Measurements from ENCODE around the gene NKD2.
"Not testable (repeated sequence)": the region's sequence is repeated elsewhere in the genome, so short reads cannot be mapped to it uniquely, and the experiment has no call there.

NKD2 gene

DNA sequence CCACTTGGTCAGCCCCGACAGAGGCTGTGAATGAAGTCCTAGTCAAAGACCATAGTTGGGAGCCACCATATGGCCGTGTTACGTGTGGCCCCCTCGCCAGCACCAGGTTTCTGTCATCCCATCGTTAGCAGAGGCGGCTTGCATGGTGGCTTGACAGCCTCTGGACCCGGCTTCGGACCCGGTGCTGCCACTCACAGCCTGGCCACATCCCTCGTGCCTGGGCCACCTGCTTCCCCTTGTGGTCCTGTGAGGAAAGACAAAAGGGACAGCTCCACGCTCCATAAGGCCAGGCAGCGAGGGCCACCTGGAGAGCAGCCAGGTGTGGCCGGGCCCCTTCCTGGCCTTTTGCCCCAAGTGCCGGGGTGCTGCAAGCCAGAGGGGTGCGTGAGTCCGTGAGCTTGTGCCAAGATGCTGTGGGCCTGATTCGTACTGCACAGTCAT lies 6.2 kb downstream of the NKD2 start:
- no peak for DNase-seq

DNA sequence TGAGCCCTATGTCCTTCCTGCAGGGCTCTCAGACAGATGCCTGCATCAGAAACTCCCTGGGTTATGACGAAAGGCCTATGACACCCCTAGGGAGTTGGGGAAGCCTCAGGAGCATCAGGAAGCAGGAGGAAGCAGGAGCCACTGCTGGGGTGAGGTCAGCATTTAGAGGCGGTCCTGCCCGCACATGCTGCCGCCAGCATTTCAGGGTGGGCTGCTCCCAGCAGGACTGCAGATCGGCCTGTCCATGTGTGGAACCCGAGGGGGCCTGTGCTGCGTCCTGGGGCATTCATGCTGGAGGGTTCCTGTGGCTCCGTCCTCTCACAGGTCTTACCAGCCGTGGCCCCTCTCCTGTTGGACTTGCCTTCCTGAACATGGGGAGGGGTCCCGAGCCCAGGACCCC lies 6.9 kb downstream of the NKD2 start:
- no peak for DNase-seq

DNA sequence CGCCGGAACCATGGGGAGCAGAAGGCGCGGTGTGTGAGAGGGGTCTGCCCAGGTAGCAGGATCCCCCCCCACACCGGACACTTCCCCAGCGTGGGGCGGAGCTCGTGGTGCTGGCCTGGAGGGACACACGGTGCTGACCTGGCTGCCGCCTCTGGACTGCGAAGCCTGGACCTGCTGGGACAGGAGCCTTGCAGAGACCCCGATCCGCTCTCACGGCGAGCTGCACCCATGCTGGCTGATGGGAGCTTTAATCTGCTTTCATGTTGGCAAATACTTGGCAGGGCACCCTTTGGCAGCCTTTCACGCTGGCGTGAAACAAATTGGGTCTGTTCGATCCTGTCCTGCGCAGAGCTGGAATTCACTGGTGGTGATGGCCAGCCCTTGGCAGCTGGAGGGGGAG lies 7.4 kb downstream of the NKD2 start:
- DNase-seq = no peak

DNA sequence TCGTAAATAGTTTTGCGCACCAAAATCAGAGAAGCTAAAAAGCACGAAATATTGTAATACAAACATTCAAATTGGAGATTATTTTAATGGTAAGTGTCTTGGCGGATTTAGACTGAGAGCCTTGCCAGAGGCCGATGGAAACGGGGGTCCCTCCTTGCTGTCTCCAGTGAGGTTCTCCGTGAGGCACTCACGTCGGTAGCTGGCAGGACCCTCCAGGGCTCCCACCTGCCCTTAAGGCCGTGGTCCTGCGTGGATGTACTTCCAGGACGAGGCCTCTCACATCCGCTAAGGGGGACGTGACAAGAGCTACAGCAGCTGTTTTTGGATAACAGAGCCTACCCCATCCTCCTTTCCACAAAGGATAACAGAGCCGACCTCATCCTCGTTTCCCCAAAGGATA lies 7.9 kb downstream of the NKD2 start:
- DNase-seq = no peak

DNA sequence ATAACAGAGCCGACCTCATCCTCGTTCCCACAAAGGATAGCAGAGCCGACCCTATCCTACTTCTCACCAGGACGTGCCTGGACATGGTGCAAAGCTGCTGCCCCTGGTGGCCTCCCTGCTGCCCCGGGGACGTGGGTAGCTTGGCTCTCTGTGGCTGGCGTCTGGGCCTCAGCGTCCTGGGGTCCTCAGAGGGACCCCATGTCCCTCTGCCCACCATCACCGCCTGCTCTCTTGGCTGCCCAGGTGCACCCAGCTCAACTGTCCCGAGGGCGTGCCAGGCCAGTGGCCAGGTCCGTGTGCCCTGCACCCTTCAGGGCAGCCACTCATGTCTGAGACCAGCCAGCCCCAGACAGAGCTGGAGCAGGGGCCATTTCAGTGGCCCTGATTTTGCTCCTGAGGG lies 8.5 kb downstream of the NKD2 start:
- no peak for DNase-seq

DNA sequence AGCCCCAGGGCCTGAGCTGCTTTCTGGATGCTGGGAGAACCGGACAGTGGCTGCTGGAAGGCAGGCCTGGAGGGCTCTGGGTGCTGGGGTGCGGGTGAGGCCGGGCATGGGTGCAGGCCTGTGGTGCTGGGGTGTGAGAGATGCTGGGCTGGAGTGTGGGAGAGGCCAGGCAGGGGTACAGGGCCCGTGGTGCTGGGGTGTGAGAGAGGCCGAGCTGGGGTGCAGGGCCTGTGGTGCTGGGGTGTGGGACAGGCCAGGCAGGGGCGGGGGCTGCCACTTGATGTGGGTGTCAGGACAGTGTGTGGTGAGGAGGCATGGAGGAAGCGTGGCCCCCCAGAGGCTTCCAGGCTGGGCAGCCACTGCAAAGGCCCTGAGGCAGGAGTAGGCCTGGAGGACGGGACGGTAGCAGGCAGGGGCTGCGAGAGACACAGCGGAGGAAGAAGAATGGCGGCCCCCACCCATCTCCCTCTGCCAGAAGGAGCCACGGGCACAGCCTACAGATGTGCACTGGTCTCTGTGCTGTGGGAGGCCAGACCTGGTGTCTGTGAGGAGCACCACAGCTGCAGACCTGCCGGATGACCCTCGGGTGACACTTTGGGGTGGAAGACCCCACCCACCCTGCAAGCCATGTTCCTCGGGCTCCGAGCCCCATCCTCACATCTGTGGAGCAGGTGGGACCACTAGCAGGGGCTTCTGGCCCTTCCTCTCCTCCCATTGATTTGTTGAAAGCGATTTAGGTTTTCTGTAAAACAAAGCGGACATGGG lies 9.3 kb downstream of the NKD2 start:
- no peak for DNase-seq

DNA sequence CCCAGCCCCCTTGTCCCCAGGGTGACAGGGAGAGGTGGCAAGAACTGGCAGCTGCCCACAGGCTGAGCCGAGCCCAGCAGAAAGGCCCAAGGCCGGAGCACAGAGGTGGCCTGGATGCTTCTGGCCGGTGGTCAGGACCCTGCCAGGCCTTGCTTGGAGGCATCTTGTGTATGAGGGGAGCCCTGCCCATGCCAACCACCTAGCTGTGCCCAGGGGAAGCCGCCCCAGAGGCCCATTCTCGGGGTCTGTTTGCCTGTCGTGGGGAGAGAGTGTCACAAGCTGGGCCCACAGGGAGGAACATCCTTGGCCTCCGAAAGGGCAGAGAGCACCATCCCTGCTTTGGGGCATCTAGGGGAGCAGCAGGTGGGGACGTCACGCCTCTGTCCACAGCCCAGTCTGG lies 10.0 kb downstream of the NKD2 start:
- no peak for DNase-seq

DNA sequence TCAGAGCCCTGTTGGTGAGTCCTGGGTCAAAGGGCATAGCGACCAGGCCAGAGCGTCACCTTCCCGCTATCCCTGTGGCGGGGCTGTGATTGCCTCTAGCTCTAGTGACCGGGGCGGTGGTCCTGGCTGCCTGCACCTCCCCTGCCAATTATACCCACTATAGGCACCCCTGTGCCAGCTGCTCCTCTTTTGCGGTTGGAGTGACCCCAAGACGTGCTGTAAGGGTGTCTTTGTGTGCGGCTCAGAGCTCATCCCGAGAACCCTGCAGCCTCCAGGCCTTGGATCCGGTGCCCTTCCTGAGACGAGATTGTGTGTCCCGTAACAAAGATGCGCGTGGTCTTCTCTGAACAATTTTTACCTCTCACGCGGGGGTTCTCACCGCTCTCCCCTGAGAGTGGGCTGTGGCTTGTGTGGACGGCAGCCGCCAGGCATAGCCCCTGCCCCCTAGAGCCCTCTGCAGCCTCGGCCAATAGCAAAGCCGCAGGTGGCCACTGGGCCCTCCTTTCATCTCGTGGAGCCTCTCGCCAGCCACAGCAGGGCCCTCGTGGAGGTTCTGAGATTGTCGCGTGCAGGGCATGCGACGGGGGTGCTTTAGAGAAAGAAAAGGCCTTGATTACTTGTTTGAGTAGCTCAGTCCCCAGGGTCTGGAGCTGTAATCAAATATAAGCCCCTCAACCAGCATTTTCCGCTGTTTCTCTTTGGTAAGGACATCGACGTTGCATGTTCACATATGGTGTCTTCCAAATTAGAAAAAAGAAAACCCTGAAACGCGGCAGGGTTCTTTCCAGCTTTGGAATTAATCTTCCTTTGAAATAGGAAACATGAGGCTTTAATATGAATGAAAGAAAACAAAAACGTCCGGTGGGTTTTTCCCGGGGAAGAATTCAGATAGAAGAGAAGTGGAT lies 10.7 kb downstream of the NKD2 start:
- DNase-seq = no peak

DNA sequence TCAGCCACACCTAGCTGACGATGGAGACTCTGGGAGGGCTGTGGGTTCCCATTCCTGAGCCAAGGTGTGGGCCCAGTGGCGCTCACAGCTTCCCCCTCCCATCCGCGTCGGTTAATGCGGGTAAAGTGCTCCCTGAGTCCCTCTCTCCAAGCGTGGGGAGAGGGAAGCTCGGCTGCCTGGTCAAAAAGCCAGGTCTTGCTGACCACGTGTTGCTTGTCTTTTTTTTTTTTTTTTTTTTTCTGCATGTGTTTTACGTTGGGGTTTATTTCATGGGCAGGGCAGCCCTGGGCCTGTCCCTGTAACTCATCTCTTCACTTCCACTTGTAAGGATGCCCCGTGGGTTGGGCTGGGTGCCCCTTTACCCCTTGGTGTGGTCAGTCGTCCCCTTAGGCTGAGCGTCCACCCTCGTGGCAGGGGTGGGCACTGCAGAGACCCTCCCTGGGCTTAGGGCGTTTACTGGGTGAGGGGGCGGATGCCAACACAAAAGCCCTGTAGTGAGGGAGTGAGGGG lies 11.9 kb downstream of the NKD2 start:
- no peak for DNase-seq

DNA sequence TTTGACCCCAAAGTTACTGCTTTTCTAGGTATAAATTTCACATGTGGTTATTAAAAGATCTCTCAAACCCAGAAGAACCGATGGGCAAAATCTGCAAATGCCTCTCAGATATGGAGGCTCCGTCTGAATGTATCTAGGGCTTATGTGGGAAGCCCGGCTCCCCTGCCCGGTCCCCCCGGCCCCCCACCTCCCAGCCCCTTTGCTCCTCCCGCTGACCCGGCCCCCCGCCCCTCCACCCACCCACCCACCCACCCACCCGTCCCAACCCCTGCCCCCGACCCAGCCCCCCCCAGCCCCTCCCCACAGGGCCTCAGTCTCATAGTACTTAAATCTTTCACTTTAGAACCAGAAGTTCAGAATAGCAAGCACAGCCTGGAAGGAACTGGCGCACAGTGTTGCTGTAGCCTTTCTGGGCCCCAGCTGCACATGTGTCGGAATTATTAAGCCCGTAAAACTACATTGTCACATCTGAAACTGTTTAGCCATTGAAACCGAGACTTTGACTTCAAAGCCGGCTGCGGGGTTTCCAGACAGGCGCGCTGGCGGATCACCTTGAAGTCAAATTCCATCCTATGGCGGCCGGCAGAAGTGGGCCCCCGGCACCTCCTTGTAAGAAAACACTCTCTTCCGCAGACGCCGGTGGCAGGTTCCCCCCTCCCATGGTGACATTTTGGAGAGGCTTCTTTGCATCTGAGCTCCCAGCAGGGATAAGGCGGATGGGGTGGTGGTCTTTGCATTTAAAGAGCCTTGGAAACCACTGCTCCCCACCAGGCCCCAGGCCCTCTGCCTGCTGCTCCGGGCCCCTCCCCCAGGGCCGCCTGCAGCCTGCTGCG lies 12.8 kb downstream of the NKD2 start:
- DNase-seq = no peak

DNA sequence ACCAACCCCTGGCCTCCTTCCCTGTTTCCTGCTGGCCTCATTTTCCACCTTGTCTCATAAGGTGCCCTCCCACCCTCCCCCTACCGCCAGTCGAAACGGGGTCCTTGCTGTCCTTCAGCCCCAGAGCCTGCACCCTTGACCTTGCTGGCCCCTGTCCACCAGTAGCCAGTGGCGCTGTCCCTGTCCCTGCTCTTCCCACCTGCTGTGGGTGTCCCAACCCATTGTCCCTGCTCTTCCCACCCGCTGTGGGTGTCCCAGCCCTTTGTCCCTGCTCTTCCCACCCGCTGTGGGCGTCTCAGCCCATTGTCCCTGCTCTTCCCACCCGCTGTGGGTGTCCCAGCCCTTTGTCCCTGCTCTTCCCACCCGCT lies 13.4 kb downstream of the NKD2 start:
- not testable (repeated sequence) for DNase-seq

DNA sequence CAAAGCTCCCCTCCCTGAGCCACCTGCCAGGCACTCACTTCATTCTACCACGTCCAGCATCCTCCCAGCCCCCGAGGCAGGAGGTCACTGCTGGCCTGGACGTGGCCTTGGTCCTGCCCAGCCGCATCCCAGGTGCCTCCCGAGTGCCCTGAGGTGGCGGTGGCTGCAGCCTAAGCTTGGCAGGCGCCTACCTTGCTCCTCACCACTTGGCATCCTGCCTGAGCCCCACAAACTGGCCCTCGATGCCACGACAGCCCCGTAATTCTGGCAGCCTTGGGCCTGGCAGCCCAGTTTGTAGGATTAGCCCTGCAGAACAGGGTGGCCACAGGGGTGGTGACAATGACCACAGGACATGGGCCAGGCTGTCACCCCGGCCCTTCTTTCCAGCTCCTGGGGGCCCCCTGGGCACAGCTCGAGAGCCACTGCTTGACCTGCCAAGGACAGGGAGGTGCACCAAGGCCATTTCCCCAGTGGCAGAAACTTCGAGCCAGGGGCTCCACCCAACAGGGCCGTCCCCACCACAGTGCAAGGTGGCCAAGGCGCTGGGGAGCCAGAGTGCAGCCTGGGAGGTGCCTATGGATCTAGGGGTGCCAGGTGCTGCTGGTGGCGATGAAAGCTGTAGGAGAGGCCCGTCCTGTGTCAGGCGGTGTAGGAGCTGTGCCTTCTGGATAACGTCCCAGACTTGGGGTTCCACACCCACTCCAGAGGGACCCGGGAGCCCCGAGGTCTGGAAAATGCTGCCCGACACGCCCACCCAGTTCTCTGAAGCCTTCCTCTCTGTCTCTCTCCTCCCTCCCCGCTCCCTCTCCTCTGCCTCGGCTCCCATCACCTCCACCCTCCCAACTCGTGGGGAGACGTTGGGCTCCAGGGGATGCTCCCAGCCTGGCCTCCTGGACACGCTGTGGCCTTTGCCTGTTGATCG lies 18.4 kb downstream of the NKD2 start:
- DNase-seq = no peak

DNA sequence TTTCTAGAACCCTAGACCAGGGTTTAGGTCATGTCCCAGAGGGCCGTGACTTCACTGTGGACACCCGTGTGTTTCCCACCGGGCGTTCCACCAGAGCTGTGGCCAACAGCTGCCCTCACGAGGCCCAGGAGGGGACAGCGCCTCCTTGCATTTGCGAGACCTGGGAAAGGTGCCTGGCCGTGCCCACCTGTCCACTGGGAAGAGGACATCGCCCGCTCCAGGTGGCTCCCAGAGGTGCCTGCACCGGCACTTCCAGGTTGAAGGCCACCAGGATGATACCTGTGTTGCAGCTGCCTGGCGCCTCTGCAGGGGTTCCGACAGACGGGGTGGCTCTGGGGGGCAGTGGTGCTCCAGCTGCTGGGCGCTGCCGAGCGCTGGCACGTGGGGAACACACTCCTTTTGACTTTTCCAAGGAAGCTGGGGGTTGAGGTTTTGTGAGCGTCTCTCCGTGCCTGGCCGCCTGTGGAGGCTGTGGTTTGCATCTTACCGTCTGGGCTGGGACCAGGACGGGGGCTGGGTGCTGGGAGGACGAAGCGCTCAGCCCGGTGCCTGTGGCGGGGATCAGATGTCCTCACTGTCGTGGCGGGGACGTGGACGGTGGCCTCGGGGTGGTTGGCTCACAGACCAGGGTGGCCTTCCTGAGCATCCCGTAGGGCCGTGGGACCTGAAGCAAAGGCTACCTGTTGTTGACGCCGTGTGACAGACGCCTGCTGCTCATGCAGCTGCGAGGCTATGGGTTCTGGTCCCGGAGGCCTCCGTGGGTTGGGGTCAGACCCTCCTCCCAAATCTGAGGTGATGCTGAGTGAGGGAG lies 19.2 kb downstream of the NKD2 start:
- no peak for DNase-seq

DNA sequence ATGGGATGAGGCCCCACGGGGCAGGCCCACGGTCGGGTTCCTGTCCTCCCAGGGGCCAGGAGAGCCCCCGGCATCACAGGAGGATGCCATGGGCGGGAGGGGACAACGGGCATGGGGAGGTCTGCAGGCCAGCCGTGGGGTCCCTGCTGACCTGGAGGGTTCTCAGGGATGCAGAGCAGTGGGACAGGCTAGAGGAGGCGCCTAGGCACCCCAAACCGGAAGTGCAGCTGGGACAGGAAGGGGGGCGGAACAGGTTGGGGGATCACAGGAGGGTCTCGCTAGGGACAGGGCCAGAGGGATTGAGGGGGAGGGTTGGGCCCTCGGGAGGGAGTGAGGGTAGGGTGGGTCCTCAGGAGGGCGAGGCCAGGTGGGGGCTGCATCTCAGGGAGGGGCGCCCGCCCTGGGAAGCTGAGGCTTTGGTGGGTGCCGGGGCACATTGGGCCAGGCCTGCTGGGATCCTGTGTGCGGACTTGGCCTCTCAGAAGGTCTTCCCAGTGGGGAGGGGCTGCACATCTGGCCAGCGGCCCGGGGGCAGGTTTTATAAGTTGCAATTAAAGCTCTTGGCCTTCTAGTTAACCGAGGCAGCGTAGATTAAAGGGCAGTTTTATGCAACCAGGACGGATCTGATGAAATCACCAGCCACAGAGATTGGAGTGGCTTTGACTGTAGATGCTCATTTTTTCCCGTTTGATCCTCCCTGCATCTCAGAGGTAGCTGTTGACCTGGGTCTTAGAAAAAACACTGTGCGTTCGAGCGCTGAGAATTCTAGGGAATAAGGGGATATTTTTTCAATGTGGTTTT lies 20.1 kb downstream of the NKD2 start:
- DNase-seq = no peak

DNA sequence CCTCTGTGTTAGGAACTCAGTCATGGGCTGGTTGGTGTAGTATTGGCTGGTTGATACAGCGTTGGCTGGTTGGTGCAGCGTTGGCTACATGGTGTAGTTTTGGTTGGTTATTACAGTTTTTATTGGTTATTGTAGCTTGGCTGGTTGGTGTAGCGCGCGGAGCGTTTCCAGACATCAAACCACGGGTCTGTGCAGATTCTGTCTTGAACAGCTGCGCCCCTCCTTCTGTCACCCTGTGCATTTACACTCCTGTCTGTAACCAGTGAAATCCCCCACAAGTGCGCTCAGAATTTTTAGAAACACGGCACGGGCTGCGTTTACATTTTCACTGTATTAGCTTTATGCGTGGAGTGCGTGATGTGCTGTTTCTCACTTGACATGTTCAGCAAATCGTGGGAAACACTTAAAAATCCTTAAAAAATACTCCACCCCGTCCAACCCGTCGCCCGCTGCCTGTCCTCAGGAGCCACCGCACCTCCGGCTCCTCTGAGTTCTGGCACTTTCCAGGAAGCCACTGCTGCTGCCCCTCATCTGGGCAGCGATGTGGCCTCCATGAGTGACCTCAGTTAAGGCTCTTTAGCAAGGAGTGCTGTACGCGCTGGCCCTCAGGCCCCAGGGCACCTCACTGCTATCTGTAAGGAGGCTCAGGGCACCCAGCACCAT lies 20.8 kb downstream of the NKD2 start:
- no peak for DNase-seq

DNA sequence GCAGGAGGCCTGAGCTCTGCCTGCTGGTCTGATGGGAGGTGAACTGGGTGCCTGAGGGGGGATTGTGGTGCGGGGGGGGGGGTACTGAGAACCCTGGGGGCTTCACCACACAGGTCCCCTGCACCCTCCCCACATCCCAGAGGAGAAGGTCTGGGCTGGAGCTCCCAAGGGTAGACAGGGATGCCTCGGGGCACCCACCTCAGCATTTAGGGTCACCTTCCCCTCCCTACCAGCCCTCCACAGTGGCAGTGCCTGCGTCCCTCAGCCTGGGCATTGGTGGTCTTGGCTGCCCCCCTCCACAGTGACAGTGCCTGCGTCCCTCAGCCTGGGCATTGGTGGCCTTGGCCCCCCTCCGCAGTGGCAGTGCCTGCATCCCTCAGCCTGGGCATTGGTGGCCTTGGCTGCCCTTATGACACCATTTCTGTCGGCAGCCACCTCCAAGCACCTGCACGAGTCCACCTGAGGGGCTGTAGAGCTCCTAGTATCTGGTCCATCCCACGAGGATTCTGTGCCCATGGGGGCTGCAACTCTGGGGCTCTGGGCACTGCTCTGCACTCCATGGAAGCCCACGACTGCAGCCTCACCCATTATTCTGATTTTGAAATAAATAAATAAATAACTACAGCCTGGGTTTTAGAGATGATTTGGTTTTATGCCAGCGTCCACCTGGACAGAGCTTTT lies 21.5 kb downstream of the NKD2 start:
- DNase-seq = no peak

DNA sequence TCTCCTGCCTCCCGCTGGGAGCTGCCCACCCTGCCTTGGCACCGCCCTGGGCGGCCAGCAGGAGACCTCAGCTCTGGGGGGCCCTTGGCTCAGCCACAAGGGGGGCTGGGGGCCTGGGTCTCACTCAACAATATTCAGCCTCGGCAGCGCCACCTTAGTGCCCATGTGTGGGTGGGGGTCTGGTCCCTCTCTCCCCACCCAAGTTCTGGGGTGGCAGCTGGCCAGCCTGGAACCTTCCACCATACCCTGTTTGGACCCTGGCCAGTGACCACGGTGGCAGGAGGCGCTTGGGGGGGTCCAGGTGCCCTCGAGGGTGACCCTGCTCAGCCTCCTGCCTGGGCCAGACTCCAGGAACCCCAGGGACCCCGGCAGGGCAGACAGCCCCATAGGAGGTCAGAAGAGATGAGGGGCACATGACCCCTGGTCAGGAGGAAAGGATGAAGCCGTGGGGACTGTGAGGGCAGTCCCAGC lies 22.2 kb downstream of the NKD2 start:
- no peak for DNase-seq

DNA sequence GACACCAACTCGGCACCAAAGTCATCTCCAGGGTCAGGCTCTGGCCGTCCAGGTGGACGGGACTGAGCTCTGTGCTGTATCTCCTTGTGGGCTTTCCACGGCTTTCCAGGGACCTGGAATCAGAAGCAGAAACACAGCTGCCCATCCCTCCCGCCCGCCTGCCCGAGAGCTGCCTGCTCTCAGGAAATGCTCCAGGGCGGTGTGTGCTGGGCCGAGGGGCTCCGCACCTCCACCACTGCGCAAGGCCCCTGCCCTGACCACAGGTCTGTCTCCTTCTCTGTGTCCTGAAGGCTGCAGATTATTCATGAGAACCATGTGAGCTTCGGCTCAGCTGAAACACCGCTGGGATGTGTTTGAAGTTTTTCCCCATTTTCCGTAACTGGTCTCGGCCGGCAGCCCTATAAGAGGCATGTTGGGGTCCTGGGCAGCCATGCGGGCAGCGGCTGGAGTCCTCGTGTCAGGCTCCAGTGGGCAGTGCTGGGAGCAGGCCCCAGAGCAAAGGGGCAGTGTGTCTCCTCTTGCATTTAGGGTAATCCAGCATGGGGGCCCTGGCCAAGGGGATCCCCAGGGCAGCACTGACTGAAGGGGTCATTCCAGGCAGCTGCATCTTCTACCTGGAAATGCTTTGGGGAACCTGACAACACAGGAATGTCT lies 22.8 kb downstream of the NKD2 start:
- DNase-seq = no peak
